ENCODE measurements around the gene MAP2. TPM values are rescaled to one million over a fixed set of nuclear protein-coding genes. Genes with fewer than 3 reads are reported as not detected.

MAP2 gene
- total RNA-seq, 1 donor from 2014 or later = 0.40 TPM

DNA sequence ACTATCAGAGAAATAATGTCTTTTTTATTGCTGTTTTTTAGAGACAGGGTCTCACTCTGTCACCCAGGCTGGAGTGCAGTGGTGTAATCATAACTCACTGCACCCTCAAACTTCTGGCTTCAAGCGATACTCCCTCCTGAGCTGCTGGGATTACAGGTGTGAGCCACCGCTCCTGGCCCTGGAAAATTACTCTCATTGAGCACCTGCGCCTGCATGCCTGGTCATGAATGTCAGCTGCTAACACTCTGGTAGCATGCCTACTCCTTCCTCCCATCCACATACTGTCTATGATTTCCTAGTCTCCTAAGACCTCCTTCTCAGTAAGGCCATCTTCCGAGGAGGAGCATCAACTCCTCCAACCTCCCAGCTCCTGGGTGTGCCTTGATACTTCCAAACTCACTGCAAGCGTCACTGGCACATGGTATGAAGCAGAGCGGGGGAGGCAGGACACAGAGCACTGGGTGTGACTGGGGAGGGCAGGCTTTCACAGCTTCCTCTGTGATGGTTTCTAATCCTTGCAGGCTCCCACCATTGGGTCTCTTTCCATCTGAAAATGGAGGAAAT, 1.6 kb upstream of the MAP2 start:
- DNase-seq (ENCODE audit: low read depth) = no peak

- peak; percentile 3 for DNase-seq (ENCODE audit: low read depth)
These were observed 403 bp downstream of the MAP2 start for GRCh38 chr2:209424199-209424701.

DNA sequence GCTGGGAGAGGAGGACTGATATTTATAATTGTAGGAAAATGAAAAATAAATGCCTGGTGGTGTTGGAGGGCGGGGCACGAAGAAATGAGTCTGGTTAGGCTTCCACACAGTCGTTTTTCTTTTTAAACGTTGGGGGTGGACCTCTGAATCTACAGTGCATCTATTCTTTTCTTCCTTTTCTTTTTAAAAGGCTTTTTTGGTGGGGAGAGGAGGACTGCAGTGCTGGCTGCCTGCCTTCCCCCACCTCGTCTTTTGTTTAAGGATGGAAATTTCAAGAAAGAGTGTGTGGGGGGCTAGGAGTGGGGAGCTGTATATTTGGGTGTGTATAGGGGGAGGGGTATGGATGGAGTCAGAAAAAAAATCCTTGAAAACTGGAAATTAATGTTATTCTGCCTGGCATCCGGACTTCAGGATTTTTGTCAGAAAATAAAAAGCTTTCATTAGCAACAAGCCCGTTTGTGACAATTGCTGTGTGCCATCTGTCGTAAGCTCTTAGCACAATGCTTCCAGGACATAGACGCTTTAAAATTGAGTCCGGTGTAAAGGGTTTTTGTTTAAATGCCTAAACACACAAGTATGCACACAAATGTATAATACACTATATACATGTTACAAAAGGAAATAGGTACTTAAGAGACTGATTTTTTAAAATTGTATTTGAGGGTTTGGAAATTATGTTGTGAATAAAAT, 1.1 kb downstream of the MAP2 start:
- no peak for DNase-seq (ENCODE audit: low read depth)

DNA sequence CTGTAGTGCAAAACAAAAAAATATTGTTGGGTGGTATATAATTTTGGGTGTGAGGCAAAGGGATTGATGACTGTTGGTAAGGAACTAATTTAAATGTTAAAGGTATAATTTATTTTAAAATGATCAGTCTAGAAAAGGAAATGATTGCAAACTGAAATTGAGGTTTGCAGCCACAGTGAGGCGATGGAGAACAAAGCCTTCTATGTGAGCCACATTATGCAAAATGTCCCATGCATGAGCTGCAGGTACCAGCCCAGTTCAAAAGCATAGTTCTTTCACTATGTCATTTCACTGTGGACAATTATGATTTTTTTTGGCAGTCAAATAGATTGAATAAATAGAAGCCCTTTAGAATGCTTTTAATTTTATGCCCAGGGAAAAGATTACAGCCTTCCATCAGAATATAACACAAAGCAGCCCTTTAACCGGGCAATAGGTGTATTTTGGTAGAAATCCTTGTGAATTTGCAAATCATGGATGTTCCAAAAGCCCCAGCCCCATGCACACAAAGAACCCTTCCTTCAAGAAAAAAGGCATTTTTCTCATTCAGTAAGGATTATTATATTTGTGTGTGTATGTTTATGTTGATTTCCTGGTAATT, 1.7 kb downstream of the MAP2 start:
- peak; percentile 31 for DNase-seq (ENCODE audit: low read depth)

DNA sequence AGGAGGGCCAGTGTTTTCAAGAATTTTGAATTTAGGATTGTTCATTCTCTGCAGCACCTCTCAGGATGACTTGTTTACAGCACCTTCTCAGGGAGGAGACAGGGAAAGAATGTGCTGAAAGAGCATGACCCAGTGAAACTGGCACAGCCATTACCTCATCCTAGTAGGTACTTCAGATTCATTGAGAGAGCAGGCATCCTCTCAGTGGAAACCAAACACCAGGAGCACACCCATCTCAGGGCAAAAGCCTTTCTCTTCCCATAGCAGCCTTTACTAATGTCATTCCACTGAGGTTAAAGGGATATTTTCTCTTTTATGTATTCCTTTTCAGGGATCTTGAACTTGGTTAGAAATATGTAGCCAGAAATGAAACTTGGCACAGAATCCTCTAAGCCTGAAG, 2.6 kb downstream of the MAP2 start:
- peak; percentile 5 for DNase-seq (ENCODE audit: low read depth)

DNA sequence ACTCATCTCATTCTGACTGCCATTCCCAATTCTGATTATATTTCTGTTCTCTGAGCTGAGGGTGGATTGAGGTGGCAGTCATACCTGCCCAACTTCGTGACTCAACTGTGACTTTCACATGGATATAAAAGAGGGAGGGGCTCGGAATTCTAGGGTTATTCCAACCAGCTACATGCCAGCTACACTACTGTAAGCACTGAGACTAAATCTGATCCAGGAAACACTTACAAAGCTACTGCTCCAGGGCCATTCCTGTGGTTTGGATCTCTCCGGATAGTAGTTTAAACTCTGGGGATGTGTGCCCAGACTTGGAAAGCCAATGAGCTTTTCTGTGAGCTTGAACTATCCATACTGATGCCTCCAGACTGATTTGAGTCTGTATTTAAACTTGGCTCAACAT, 7.9 kb downstream of the MAP2 start:
- DNase-seq (ENCODE audit: low read depth) = peak; percentile 40

- no peak for DNase-seq (ENCODE audit: low read depth)
These were observed 17.7 kb downstream of the MAP2 start for GRCh38 chr2:209441541-209441940.

GRCh38 chr2:209442939-209443338, 19.1 kb downstream of the MAP2 start:
- DNase-seq (ENCODE audit: low read depth) = no peak

GRCh38 chr2:209445485-209445884, 21.6 kb downstream of the MAP2 start:
- DNase-seq (ENCODE audit: low read depth) = no peak

- no peak for DNase-seq (ENCODE audit: low read depth)
These were observed 27.5 kb downstream of the MAP2 start for GRCh38 chr2:209451209-209451834.

- no peak for DNase-seq (ENCODE audit: low read depth)
These were observed 32.6 kb downstream of the MAP2 start for GRCh38 chr2:209456489-209456888.

GRCh38 chr2:209458008-209458979, 34.4 kb downstream of the MAP2 start:
- peak; percentile 52 for DNase-seq (ENCODE audit: low read depth)

DNA sequence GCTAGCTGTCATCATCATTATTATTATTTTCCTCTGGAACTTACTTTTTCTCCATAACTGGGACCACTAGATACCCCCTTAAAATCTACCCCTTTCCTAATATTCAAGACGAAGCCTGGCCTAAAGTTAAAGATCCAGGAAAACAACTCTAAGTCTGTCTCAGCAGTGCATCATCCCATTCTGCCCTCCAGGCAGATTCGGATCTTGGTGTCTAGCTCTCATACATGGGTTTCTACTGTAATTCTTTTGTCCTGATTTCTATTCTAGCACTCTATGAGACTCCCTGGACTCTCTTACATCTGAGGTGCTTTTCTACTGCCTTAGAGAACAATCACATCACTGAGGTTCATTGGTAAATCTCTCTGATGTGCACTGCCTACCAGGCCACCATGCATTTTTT, 35.5 kb downstream of the MAP2 start:
- no peak for DNase-seq (ENCODE audit: low read depth)

DNA sequence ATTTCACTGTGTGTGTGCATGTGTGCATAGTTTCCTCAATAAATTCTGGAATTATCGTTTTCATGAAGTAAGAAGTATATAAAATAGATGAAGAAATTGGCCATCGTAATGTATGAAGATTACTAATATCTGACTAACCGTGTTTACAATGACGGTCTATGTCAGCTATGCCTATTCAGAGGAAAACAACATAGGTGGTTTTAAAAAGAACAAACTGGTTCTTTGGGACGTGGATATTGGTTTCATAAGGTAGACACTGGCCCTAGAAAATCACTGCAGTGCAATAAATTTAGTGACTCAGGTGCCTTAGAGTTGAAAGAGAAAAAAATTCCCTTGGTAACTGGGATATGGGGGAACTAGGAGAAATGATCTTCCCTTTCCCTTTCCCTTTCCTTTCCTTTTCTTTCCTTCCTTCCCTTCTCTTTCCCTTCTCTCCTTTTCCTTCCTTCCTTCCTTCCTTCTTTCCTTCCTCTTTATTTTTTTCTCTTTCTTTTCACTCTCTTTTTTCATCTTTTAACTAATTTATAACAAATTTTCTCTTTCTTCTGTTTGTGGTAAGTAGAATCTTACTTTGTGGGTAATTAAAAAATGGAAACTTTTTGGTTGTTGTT, 36.4 kb downstream of the MAP2 start:
- no peak for DNase-seq (ENCODE audit: low read depth)

DNA sequence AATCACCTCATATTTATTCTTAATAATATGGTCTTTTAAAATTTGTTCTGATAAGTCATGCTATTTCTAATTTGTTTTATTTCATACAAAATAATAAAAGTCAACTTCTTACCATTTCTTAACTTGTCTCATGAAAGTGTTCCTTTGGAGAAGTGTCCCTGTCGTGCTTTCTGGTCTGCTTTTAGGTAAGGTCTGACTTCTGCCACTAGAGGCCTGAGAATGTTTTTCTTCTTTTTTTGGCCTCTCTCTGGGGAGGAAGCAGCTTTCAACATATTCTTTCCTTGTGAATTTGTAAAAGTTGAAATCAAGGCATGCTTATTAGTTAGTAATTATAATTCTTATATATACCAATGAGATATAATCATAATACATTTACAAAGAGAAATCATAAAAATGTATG, 39.4 kb downstream of the MAP2 start:
- DNase-seq (ENCODE audit: low read depth) = no peak

- no peak for DNase-seq (ENCODE audit: low read depth)
These were observed 40.0 kb downstream of the MAP2 start for GRCh38 chr2:209463835-209464234.

- DNase-seq (ENCODE audit: low read depth) = no peak
These were observed 45.0 kb downstream of the MAP2 start for GRCh38 chr2:209468846-209469245.

- peak; percentile 17 for DNase-seq (ENCODE audit: low read depth)
These were observed 45.6 kb downstream of the MAP2 start for GRCh38 chr2:209469481-209469880.

DNA sequence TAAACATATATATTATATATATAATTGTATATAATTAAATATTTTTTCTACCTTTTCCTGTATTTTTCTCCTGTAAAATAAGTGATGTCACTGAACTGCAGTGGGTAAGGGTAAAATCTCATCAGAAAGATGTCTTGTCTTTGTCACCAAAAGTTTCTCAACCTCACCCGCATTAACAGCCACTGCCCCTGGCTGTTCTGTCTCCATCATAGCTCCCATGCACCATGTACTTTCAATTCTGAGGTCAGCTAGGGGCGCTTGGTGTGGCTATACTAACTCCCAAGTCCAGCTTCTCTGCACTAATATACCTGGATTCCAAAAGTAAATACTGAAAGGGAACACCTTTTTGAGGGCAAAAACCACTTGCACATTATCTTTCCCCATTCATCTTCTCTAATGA, 46.6 kb downstream of the MAP2 start:
- DNase-seq (ENCODE audit: low read depth) = no peak

- no peak for DNase-seq (ENCODE audit: low read depth)
These were observed 47.2 kb downstream of the MAP2 start for GRCh38 chr2:209471037-209471436.
